K562 (cell line): ENCODE results near the gene ETNK2. TPM values are rescaled to one million over a fixed set of nuclear protein-coding genes. Genes with fewer than 3 reads are reported as not detected.
A peak's percentile ranks its signal among the peaks of the same experiment; 100 is the strongest.

Source experiments
- ATAC-seq: fragments of 200-7000 bp; cut with Tn5 transposase; 3 replicates; pipeline ENCODE4 v1.9.1; 2020; ENCODE audit warnings: moderate library complexity
- BruUV-seq: library from RNA; stranded (reverse); fragments of 400-500 nt; replicated peaks from 2 replicates; lab custom pipeline; 2021; lab: Mats Ljungman, UMichigan
- CTCF ChIA-PET: fragments of 300-600 bp; formaldehyde crosslinking; extraction: SDS; loops from one replicate; lab custom pipeline; 2021; ENCODE audit warnings: low intra/inter-chr PET ratio; lab: Yijun Ruan, JAX
- POLR2A ChIA-PET: fragments of 300-600, 350-650 bp; sonication (Branson Sonifier 250); formaldehyde crosslinking; extraction: SDS; loops from one replicate; lab custom pipeline; 2021; ENCODE audit warnings: antibody characterized with exemption, inconsistent platforms; lab: Yijun Ruan, JAX
- DNase-seq, 4 experiments: peaks; one replicate each; pipeline versions ENCODE4 v3.0.0 to v3.0.0-alpha.2; 2011 to 2018; ENCODE audit warnings: low spot score in 3 of 4, mixed read lengths in 3 of 4; ENCODE audit errors: extremely low read depth in 1 of 4
- FAIRE-seq: peaks from 2 replicates; lab custom pipeline; 2011; peaks lifted over from hg19 to GRCh38; lab: Jason Lieb, UNC
- H2AFZ ChIP-seq: 2 replicates; pipeline ENCODE4 v1.6.0; 2011; ENCODE audit warnings: low read depth, low read length, control low read depth, inconsistent platforms
- H3K27ac ChIP-seq: fragments of 200-600 bp; 3 replicates; pipeline ENCODE4 v1.8.0; 2011; ENCODE audit warnings: low read depth, mild to moderate bottlenecking, control low read depth, inconsistent platforms, low read length, moderate library complexity, mixed read lengths; ENCODE audit errors: extremely low read depth
- H3K27me3 ChIP-seq, 2 experiments: fragments of 300-600 bp in 1 of 2; 2 replicates in 1 of 2; 3 replicates in 1 of 2; pipeline versions ENCODE4 v1.6.0 to v1.8.0; 2011; ENCODE audit warnings: inconsistent platforms in 2 of 2, low read length in 2 of 2, mild to moderate bottlenecking in 1 of 2, mixed read lengths in 1 of 2, moderate library complexity in 1 of 2; ENCODE audit not compliant: control insufficient read depth in 2 of 2, insufficient read depth in 2 of 2
- H3K36me3 ChIP-seq: fragments of 300-600 bp; 3 replicates; pipeline ENCODE4 v1.8.0; 2011; ENCODE audit warnings: mild to moderate bottlenecking, low read length, inconsistent platforms; ENCODE audit not compliant: control insufficient read depth, insufficient read depth
- H3K4me1 ChIP-seq, 2 experiments: fragments of 200-600 bp in 1 of 2; replicated peaks in 1 of 2; 2 replicates in 1 of 2; 3 replicates in 1 of 2; pipeline versions ENCODE4 v1.5.1 to v1.8.0; 2011; ENCODE audit warnings: inconsistent platforms in 2 of 2, low read length in 2 of 2, mild to moderate bottlenecking in 1 of 2, mixed read lengths in 1 of 2, moderate library complexity in 1 of 2; ENCODE audit not compliant: control insufficient read depth in 2 of 2, insufficient read depth in 2 of 2
- H3K4me2 ChIP-seq: 2 replicates; pipeline ENCODE4 v1.6.1; 2011; ENCODE audit warnings: low read length, control low read depth, inconsistent platforms, mixed read lengths; ENCODE audit not compliant: insufficient read depth
- H3K4me3 ChIP-seq: fragments of 200-600 bp; sonication (generic), shearing (Covaris generic); 2 replicates; pipeline ENCODE4 v1.5.1; 2016; ENCODE audit warnings: control low read depth, inconsistent platforms
- H3K79me2 ChIP-seq: fragments of 200-600 bp; 3 replicates; pipeline ENCODE4 v1.8.0; 2011; ENCODE audit warnings: low read length, inconsistent platforms; ENCODE audit not compliant: control insufficient read depth, insufficient read depth
- H3K9ac ChIP-seq, 2 experiments: 2 replicates each; pipeline versions ENCODE4 v1.6.0 to v1.6.1; 2011; ENCODE audit warnings: low read depth in 2 of 2, low read length in 2 of 2, control low read depth in 1 of 2, inconsistent platforms in 1 of 2, mild to moderate bottlenecking in 1 of 2, mixed read lengths in 1 of 2; ENCODE audit not compliant: insufficient read depth in 1 of 2
- H3K9me1 ChIP-seq: one replicate; pipeline ENCODE4 v1.6.0; 2011; ENCODE audit warnings: inconsistent platforms, mild to moderate bottlenecking, low read length, moderate library complexity; ENCODE audit not compliant: control insufficient read depth, insufficient read depth
- H3K9me3 ChIP-seq: replicated peaks from 2 replicates; pipeline ENCODE4 v1.5.1; 2011; ENCODE audit warnings: low read depth, low read length, inconsistent platforms; ENCODE audit not compliant: control insufficient read depth, insufficient read depth
- H4K20me1 ChIP-seq: replicated peaks from 2 replicates; pipeline ENCODE4 v1.6.1; 2011; ENCODE audit warnings: low read length, inconsistent platforms, mixed read lengths; ENCODE audit not compliant: control insufficient read depth, insufficient read depth
- EWSR1 ChIP-seq: fragments of 450-650 bp; IDR thresholded peaks from 2 replicates; pipeline ENCODE4 v1.6.1; 2018; ENCODE audit warnings: borderline replicate concordance, mild to moderate bottlenecking, low read depth, moderate library complexity; ENCODE audit not compliant: partially characterized antibody
- GABPA ChIP-seq: fragments of 200-800 bp; sonication (Bioruptor generic); conservative IDR thresholded peaks from 2 replicates; pipeline ENCODE4 v1.6.1; 2016; ENCODE audit warnings: low read depth, missing genetic modification characterization, missing compliant biosample characterization
- MAX ChIP-seq: sonication (generic); formaldehyde crosslinking; IDR thresholded peaks from 2 replicates; pipeline ENCODE4 v1.9.0; 2022; ENCODE audit warnings: mild to moderate bottlenecking, missing genetic modification reagents
- MCM3 ChIP-seq: fragments of 450-650 bp; IDR thresholded peaks from 2 replicates; pipeline ENCODE4 v1.6.1; 2016
- RAD21 ChIP-seq, 2 experiments: fragments of 250-450 bp in 1 of 2; fragments of 450-650 bp in 1 of 2; sonication (Bioruptor Pico) in 1 of 2; formaldehyde crosslinking in 1 of 2; IDR thresholded peaks in 1 of 2; conservative IDR thresholded peaks in 1 of 2; 2 replicates each; pipeline versions ENCODE4 v1.4.0 to v1.8.0; 2020 to 2022; ENCODE audit warnings: mild to moderate bottlenecking in 2 of 2, moderate library complexity in 1 of 2
- ZNF239 ChIP-seq: fragments of 250-450 bp; sonication (Bioruptor Pico); IDR thresholded peaks from 2 replicates; pipeline ENCODE4 v1.4.0; 2020; ENCODE audit warnings: mild to moderate bottlenecking
- ZNF639 ChIP-seq, 2 experiments: fragments of 200-800 bp in 1 of 2; sonication (Bioruptor generic) in 1 of 2; sonication (generic) in 1 of 2; formaldehyde crosslinking in 1 of 2; IDR thresholded peaks in 1 of 2; conservative IDR thresholded peaks in 1 of 2; 2 replicates each; pipeline versions ENCODE4 v1.5.0 to v1.6.1; 2016 to 2020; ENCODE audit warnings: missing compliant biosample characterization in 1 of 2, missing genetic modification characterization in 1 of 2, missing genetic modification reagents in 1 of 2
- ZNF766 ChIP-seq: fragments of 200-800 bp; sonication (Bioruptor generic); conservative IDR thresholded peaks from 2 replicates; pipeline ENCODE4 v1.6.1; 2016; ENCODE audit warnings: missing genetic modification characterization, missing compliant biosample characterization
- WGBS: fragments of 100-300 bp; shearing (Covaris generic); methylation state at CpG from one replicate; pipeline ENCODE4 v1.1.6; 2016; ENCODE audit warnings: low coverage, mixed read lengths; ENCODE audit not compliant: insufficient coverage; ENCODE audit errors: missing lambda C conversion rate; 5-methylcytosine and 5-hydroxymethylcytosine counted together
- in situ Hi-C: fragments of 300-500 bp; cut with MboI; formaldehyde crosslinking; loops from 4 replicates; pipeline ENCODE4 v1.15.0; 2018; ENCODE audit warnings: inconsistent platforms, mixed read lengths
- intact Hi-C: fragments of 100-400 bp; cut with micrococcal nuclease; formaldehyde crosslinking; loops from 2 replicates; pipeline ENCODE4 v1.14.2; 2022
- polyA plus RNA-seq, 8 experiments: library from polyadenylated mRNA; depleted of rRNA in 4 of 8; stranded (reverse) in 5 of 8; unstranded in 3 of 8; fragments of >200 nt; fragmentation: Nextera tagmentation in 2 of 8; fragmentation: Illumina TruSeq in 1 of 8; extraction: Ambion mirVana in 2 of 8; extraction: Trizol in 1 of 8; gene quantifications; 2 replicates each; pipeline versions ENCODE4 v1.2.1 to v1.2.3, GENCODE V29; 2011 to 2014; ENCODE audit warnings: inconsistent platforms in 1 of 8, missing spikeins in 1 of 8
- total RNA-seq, 7 experiments: library from RNA; depleted of rRNA in 6 of 7; stranded (reverse); fragments of >200 nt in 6 of 7; fragmentation: Illumina TruSeq in 2 of 7; extraction: Trizol in 2 of 7; gene quantifications; 2 replicates each; pipeline versions ENCODE4 v1.2.1 to v1.2.3, GENCODE V29; 2011 to 2021; ENCODE audit warnings: low replicate concordance in 1 of 7
- TF ChIP-seq, protein P1 (sequence below), 3 experiments: fragments of 200-800 bp in 1 of 3; fragments of 250-450 bp in 1 of 3; fragments of 450-650 bp in 1 of 3; sonication (Bioruptor Pico) in 1 of 3; sonication (Bioruptor generic) in 1 of 3; formaldehyde crosslinking in 1 of 3; IDR thresholded peaks; 2 replicates each; pipeline versions ENCODE4 v1.6.1 to v1.8.0; 2016 to 2022; ENCODE audit warnings: mild to moderate bottlenecking in 2 of 3, missing genetic modification characterization in 2 of 3, missing compliant biosample characterization in 1 of 3, moderate library complexity in 1 of 3
- TF ChIP-seq, protein P2 (sequence below): sonication (generic); formaldehyde crosslinking; IDR thresholded peaks from 2 replicates; pipeline ENCODE4 v1.8.1; 2023; ENCODE audit warnings: mild to moderate bottlenecking, missing genetic modification reagents

ETNK2 gene
- total and polyA plus RNA-seq, 9 of the 15 experiments (the other 6 are each of a cell fraction or from before 2014, with no cell fraction given) = 0.03 to 0.38 (median 0.13) TPM; not detected in 4

GRCh38 chr1:204178487-204179281 lies 26.8 kb upstream of the ETNK2 start:
- CTCF ChIA-PET = no interaction called here
- Histone ChIP-seq H3K36me3 (no peaks in the 10 kb centered on the region), H2AFZ (no peak overlapping the region), H3K9ac (peak overlapping the region in 1 of 2 experiments; percentile 36; a peak in 1 of 4 replicates), H3K4me3 (no peak overlapping the region), H3K9me3 (no peaks in the 10 kb centered on the region), H3K27me3 (peaks cover 5 to 18% of the 10 kb centered on the region in 2 experiments; a peak in 4 of 5 replicates), H3K4me1 (peaks cover 18 to 27% of the 10 kb centered on the region in 2 experiments; a peak in 4 of 5 replicates), H3K79me2 (no peaks in the 10 kb centered on the region), H3K27ac (no peak overlapping the region), H4K20me1 (no peaks in the 10 kb centered on the region), H3K4me2 (no peak overlapping the region), H3K9me1 (no peaks in the 10 kb centered on the region)
- POLR2A ChIA-PET = interaction anchor here (0.6 to 1.5 kb wide), 5 partner anchors 8 to 953 kb away, joined by 3 read pairs; no protein-coding TSS in a partner anchor
- BruUV-seq = no TSS peak
- no peak for DNase-seq
- in situ Hi-C loops = loop anchor here (10.0 kb wide), 1 partner anchor 326 kb away; no protein-coding TSS in a partner anchor
- 8% methylated on average over 7 of the region's 7 CpGs for WGBS
- no peak for ATAC-seq
- FAIRE-seq = no peak
- intact Hi-C loops = no loop called here
- TF ChIP-seq EWSR1 = no peak
- TF ChIP-seq RAD21 (CRISPR knock-in tag; conservative IDR thresholded peaks at IDR 0.05 in 1 of 2, IDR thresholded peaks at IDR 0.05 in 1 of 2) = no peak
- TF ChIP-seq MAX (CRISPR knock-in tag) = 0 out of 2 replicates have a peak, but pooled peaks have one; percentile 32
- TF ChIP-seq, protein P1, sequence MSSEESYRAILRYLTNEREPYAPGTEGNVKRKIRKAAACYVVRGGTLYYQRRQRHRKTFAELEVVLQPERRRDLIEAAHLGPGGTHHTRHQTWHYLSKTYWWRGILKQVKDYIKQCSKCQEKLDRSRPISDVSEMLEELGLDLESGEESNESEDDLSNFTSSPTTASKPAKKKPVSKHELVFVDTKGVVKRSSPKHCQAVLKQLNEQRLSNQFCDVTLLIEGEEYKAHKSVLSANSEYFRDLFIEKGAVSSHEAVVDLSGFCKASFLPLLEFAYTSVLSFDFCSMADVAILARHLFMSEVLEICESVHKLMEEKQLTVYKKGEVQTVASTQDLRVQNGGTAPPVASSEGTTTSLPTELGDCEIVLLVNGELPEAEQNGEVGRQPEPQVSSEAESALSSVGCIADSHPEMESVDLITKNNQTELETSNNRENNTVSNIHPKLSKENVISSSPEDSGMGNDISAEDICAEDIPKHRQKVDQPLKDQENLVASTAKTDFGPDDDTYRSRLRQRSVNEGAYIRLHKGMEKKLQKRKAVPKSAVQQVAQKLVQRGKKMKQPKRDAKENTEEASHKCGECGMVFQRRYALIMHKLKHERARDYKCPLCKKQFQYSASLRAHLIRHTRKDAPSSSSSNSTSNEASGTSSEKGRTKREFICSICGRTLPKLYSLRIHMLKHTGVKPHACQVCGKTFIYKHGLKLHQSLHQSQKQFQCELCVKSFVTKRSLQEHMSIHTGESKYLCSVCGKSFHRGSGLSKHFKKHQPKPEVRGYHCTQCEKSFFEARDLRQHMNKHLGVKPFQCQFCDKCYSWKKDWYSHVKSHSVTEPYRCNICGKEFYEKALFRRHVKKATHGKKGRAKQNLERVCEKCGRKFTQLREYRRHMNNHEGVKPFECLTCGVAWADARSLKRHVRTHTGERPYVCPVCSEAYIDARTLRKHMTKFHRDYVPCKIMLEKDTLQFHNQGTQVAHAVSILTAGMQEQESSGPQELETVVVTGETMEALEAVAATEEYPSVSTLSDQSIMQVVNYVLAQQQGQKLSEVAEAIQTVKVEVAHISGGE (CRISPR knock-in tag; IDR thresholded peaks at IDR 0.05) = peak in 1 of 3 experiments; percentile 47; a peak in 1 of 6 replicates
- peak; percentile 63; the same call in 1 of the 2 replicates for TF ChIP-seq ZNF239 (CRISPR knock-in tag)
- TF ChIP-seq GABPA (tag) = 0 out of 2 replicates have a peak, but pooled peaks have one; percentile 20
- peak; percentile 17; the same call in 1 of the 2 replicates for TF ChIP-seq ZNF766
- TF ChIP-seq ZNF639 (CRISPR knock-in tag; conservative IDR thresholded peaks at IDR 0.05 in 1 of 2, IDR thresholded peaks at IDR 0.05 in 1 of 2) = peak in 1 of 2 experiments; percentile 57; a peak in 2 of 4 replicates
- TF ChIP-seq MCM3 = no peak
- TF ChIP-seq, protein P2, sequence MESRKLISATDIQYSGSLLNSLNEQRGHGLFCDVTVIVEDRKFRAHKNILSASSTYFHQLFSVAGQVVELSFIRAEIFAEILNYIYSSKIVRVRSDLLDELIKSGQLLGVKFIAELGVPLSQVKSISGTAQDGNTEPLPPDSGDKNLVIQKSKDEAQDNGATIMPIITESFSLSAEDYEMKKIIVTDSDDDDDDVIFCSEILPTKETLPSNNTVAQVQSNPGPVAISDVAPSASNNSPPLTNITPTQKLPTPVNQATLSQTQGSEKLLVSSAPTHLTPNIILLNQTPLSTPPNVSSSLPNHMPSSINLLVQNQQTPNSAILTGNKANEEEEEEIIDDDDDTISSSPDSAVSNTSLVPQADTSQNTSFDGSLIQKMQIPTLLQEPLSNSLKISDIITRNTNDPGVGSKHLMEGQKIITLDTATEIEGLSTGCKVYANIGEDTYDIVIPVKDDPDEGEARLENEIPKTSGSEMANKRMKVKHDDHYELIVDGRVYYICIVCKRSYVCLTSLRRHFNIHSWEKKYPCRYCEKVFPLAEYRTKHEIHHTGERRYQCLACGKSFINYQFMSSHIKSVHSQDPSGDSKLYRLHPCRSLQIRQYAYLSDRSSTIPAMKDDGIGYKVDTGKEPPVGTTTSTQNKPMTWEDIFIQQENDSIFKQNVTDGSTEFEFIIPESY (CRISPR knock-in tag) = peak; percentile 80; the same call in 1 of the 2 replicates
